Astrocyte (in vitro differentiated cells and primary cell): ENCODE data around the gene GTSE1. TPM values are rescaled to one million over a fixed set of nuclear protein-coding genes. Genes with fewer than 3 reads are reported as not detected.
A peak's percentile ranks its signal among the peaks of the same experiment; 100 is the strongest.
"Not testable (repeated sequence)": the region's sequence is repeated elsewhere in the genome, so short reads cannot be mapped to it uniquely, and the experiment has no call there.

Source experiments
- DNase-seq: peaks from one replicate; pipeline ENCODE4 v3.0.0-alpha.2; 2010; ENCODE audit warnings: low read depth
- FAIRE-seq: peaks from 2 replicates; lab custom pipeline; 2011; peaks lifted over from hg19 to GRCh38; lab: Jason Lieb, UNC
- H2AFZ ChIP-seq: 2 replicates; pipeline ENCODE4 v1.6.0; 2012; ENCODE audit warnings: low read depth, low read length, inconsistent platforms
- H3K27ac ChIP-seq: 2 replicates; pipeline ENCODE4 v1.5.1; 2011; ENCODE audit warnings: low read depth, low read length, inconsistent platforms
- H3K27me3 ChIP-seq: 2 replicates; pipeline ENCODE4 v1.6.0; 2011; ENCODE audit warnings: low read length, inconsistent platforms; ENCODE audit not compliant: insufficient read depth
- H3K36me3 ChIP-seq: 2 replicates; pipeline ENCODE4 v1.5.1; 2011; ENCODE audit warnings: low read length, inconsistent platforms; ENCODE audit not compliant: insufficient read depth
- H3K4me1 ChIP-seq: 2 replicates; pipeline ENCODE4 v1.5.1; 2011; ENCODE audit warnings: low read length, inconsistent platforms; ENCODE audit not compliant: insufficient read depth
- H3K4me2 ChIP-seq: 2 replicates; pipeline ENCODE4 v1.6.0; 2012; ENCODE audit warnings: low read length, inconsistent platforms
- H3K4me3 ChIP-seq: 2 replicates; pipeline ENCODE4 v1.5.1; 2011; ENCODE audit warnings: low read depth, mild to moderate bottlenecking, low read length, inconsistent platforms; ENCODE audit not compliant: insufficient read depth
- H3K79me2 ChIP-seq: 2 replicates; pipeline ENCODE4 v1.6.0; 2012; ENCODE audit warnings: mild to moderate bottlenecking, low read length, inconsistent platforms; ENCODE audit not compliant: insufficient read depth
- H3K9ac ChIP-seq: 2 replicates; pipeline ENCODE4 v1.6.0; 2012; ENCODE audit warnings: mild to moderate bottlenecking, low read length, inconsistent platforms
- H3K9me3 ChIP-seq: 2 replicates; pipeline ENCODE4 v1.5.1; 2012; ENCODE audit warnings: low read depth, mild to moderate bottlenecking, low read length, inconsistent platforms; ENCODE audit not compliant: insufficient read depth
- H4K20me1 ChIP-seq: 2 replicates; pipeline ENCODE4 v1.6.0; 2012; ENCODE audit warnings: low read length, inconsistent platforms; ENCODE audit not compliant: insufficient read depth
- H3K27ac Mint-ChIP-seq: one replicate; pipeline ENCODE4 v1.8.0; 2021; ENCODE audit warnings: mild to moderate bottlenecking, mixed read lengths; ENCODE audit not compliant: unreplicated experiment
- H3K27me3 Mint-ChIP-seq: one replicate; pipeline ENCODE4 v1.8.0; 2021; ENCODE audit warnings: low read depth, mixed read lengths; ENCODE audit not compliant: unreplicated experiment
- H3K36me3 Mint-ChIP-seq: one replicate; pipeline ENCODE4 v1.8.0; 2021; ENCODE audit warnings: low read depth, mixed read lengths; ENCODE audit not compliant: unreplicated experiment
- H3K4me1 Mint-ChIP-seq: one replicate; pipeline ENCODE4 v1.8.0; 2021; ENCODE audit warnings: low read depth, mixed read lengths; ENCODE audit not compliant: unreplicated experiment
- H3K4me3 Mint-ChIP-seq: one replicate; pipeline ENCODE4 v1.8.0; 2021; ENCODE audit warnings: mild to moderate bottlenecking, moderate library complexity, mixed read lengths; ENCODE audit not compliant: unreplicated experiment
- H3K9me3 Mint-ChIP-seq: one replicate; pipeline ENCODE4 v1.8.0; 2021; ENCODE audit warnings: mild to moderate bottlenecking, mixed read lengths; ENCODE audit not compliant: unreplicated experiment
- EZH2 ChIP-seq: IDR thresholded peaks from 2 replicates; pipeline ENCODE4 v1.6.1; 2012; ENCODE audit warnings: mild to moderate bottlenecking, low read length, inconsistent platforms; ENCODE audit not compliant: insufficient read depth
- total RNA-seq: library from RNA; stranded (reverse); gene quantifications from 2 replicates; pipeline ENCODE4 v1.2.1, GENCODE V29; 2021
- TF ChIP-seq, protein P1 (sequence below): IDR thresholded peaks from 2 replicates; pipeline ENCODE4 v1.5.1; 2011; ENCODE audit warnings: low read depth, mild to moderate bottlenecking, inconsistent platforms, low read length, moderate library complexity; ENCODE audit not compliant: insufficient read depth

GTSE1 gene
- total RNA-seq, 1 donor from 2014 or later, result 4.1 TPM

DNA sequence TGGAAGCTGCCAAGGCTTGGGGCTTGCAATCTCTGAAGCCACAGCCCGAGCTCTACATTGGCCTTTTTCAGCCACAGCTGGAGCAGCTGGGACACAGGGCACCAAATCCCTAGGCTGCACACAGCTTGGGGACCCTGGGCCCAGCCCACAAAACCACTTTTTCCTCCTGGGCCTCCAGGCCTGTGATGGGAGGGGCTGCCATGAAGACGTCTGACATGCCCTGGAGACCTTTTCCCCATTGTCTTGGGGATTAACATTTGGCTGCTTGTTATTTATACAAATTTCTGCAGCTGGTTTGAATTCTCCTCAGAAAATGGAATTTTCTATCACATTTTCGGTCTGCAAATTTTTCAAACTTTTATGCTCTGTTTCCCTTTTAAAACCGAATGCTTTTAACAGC lies 31.0 kb upstream of the GTSE1 start:
- H3K4me3 Mint-ChIP-seq, H3K4me1 Mint-ChIP-seq, H3K4me2 ChIP-seq, H2AFZ ChIP-seq, H3K27ac ChIP-seq, H3K9me3 ChIP-seq, DNase-seq, H3K4me3 ChIP-seq, H4K20me1 ChIP-seq, H3K27ac Mint-ChIP-seq, H3K36me3 ChIP-seq, H3K9ac ChIP-seq, H3K4me1 ChIP-seq, FAIRE-seq: not testable (repeated sequence)
- H3K79me2 ChIP-seq, result peaks cover 19% of the 10 kb centered on the region
- peaks cover 15% of the 10 kb centered on the region for H3K27me3 ChIP-seq
- Mint-ChIP-seq H3K9me3 (peaks cover 16% of the 10 kb centered on the region), H3K27me3 (peaks cover 40% of the 10 kb centered on the region), H3K36me3 (peaks cover 11% of the 10 kb centered on the region)

DNA sequence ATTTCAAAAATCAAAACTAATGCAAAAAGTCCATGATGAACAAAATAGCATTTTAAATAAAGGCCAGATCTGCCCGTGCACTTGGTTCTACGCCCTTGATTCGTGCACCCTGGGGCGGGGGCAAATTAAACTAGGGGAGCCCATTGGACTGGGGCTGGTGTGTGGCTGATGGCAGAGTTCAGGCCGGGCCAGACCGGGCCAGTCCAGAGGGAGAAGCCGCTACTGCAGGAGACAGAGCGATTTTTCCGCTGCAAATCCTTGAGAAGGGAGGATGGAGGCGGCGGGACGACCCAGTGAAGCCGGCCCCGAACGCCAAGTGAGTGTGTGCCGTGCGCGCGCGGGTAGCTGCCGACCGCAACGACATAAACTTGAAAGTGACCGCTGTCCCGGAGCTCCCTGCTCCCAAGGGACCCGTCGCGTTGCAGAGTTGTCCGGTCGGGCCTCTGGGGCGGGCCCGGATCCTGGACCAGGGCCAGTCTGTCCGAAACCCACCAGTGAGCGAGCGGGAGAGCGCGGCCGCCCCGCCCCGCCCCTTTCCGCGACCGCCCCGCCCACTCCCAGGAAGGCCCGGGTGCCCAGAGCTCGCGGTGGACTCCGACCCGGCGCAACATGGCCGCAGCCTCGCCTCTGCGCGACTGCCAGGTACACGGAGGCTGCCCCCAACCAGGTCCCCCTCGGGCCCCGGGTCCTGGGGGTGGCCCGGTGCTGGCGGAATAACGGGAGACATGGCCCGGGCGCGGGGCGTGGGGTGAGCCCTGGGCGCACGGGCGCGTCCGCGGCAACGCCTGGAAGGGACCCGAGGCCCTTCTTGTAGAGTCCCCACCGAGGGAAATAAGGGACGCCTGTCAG lies 29.0 kb upstream of the GTSE1 start, which contains the start of gene TTC38:
Gene TTC38 (plus strand): TSS at position 578 of the 849 bp plus-strand sequence. CDS start 32 bp downstream, at position 610.
- Histone ChIP-seq H2AFZ (peak within 1 kb of the TSS; percentile 84), H3K4me1 (peaks cover 5% of the 10 kb centered on the region), H3K36me3 (peaks cover 3% of the 10 kb centered on the region), H3K9ac (peak within 1 kb of the TSS; percentile 85), H3K27ac (peak within 1 kb of the TSS; percentile 21), H4K20me1 (no peaks in the 10 kb centered on the region), H3K79me2 (peaks cover 19% of the 10 kb centered on the region), H3K4me3 (peak within 1 kb of the TSS; percentile 76), H3K27me3 (no peaks in the 10 kb centered on the region), H3K4me2 (peak within 1 kb of the TSS; percentile 89), H3K9me3 (peaks cover 2% of the 10 kb centered on the region)
- Mint-ChIP-seq H3K27me3 (peaks cover 21% of the 10 kb centered on the region), H3K4me3 (peak within 1 kb of the TSS; percentile 92), H3K36me3 (peaks cover 12% of the 10 kb centered on the region), H3K4me1 (peaks cover 5% of the 10 kb centered on the region), H3K27ac (peak within 1 kb of the TSS; percentile 41), H3K9me3 (peaks cover 10% of the 10 kb centered on the region)
- TF ChIP-seq, protein P1, sequence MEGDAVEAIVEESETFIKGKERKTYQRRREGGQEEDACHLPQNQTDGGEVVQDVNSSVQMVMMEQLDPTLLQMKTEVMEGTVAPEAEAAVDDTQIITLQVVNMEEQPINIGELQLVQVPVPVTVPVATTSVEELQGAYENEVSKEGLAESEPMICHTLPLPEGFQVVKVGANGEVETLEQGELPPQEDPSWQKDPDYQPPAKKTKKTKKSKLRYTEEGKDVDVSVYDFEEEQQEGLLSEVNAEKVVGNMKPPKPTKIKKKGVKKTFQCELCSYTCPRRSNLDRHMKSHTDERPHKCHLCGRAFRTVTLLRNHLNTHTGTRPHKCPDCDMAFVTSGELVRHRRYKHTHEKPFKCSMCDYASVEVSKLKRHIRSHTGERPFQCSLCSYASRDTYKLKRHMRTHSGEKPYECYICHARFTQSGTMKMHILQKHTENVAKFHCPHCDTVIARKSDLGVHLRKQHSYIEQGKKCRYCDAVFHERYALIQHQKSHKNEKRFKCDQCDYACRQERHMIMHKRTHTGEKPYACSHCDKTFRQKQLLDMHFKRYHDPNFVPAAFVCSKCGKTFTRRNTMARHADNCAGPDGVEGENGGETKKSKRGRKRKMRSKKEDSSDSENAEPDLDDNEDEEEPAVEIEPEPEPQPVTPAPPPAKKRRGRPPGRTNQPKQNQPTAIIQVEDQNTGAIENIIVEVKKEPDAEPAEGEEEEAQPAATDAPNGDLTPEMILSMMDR, result no peak
- TF ChIP-seq EZH2, result no peak
- DNase-seq (peak; percentile 51), FAIRE-seq (no peak)

DNA sequence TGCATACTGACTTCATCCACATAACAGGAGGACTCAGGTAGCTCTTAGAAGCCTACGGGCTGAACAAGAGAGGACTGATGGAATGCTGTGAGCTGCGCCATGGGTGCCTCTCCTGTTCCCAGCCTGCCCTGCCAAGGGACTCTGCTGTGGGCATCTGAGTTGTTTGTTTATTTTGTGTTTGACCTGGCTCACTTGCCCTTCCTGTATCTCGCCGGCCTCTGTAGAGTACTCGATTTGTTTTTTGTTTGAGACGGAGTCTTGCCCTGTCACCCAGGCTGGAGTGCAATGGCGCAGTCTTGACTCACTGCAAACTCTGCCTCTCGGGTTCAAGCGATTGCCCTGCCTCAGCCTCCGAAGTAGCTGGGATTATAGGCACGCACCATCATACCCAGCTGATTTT lies 27.1 kb upstream of the GTSE1 start:
- H3K36me3 Mint-ChIP-seq, result peaks cover 12% of the 10 kb centered on the region
- FAIRE-seq (no peak), DNase-seq (no peak)
- Histone ChIP-seq H3K9ac (no peak overlapping the region), H3K9me3 (no peaks in the 10 kb centered on the region), H3K4me1 (peaks cover 5% of the 10 kb centered on the region), H3K4me3 (no peak overlapping the region), H3K27ac (no peak overlapping the region), H3K27me3 (no peaks in the 10 kb centered on the region), H3K4me2 (peak overlapping the region; percentile 89), H2AFZ (no peak overlapping the region), H3K79me2 (peaks cover 19% of the 10 kb centered on the region), H3K36me3 (peaks cover 11% of the 10 kb centered on the region), H4K20me1 (no peaks in the 10 kb centered on the region)
- peak overlapping the region; percentile 77 for H3K4me3 Mint-ChIP-seq
- no peak for TF ChIP-seq EZH2
- TF ChIP-seq, protein P1, result no peak
- peaks cover 4% of the 10 kb centered on the region for H3K9me3 Mint-ChIP-seq
- no peak overlapping the region for H3K27ac Mint-ChIP-seq
- H3K4me1 Mint-ChIP-seq, result peaks cover 5% of the 10 kb centered on the region
- peaks cover 9% of the 10 kb centered on the region for H3K27me3 Mint-ChIP-seq
